Gastrocnemius medialis (tissue), 4 donors: ENCODE results near the gene USP17L19.
"Not testable (repeated sequence)": the region's sequence is repeated elsewhere in the genome, so short reads cannot be mapped to it uniquely, and the experiment has no call there.

Experiments
- POLR2A ChIP-seq, 2 donors: fragments of 450-650 bp; IDR thresholded peaks; one replicate each; pipeline ENCODE4 v1.6.1; 2017; ENCODE audit warnings: antibody characterized with exemption in 2 of 2, mild to moderate bottlenecking in 2 of 2, moderate library complexity in 2 of 2
- TF ChIP-seq, protein P1 (sequence below), 5 experiments: fragments of 450-650 bp in 3 of 5; fragments of 200-600 bp in 2 of 5; sonication (generic) in 2 of 5; IDR thresholded peaks in 4 of 5; conservative IDR thresholded peaks in 1 of 5; 1 replicate in 4 of 5; 2 replicates in 1 of 5; pipeline ENCODE4 v1.5.1; 2016 to 2019; ENCODE audit warnings: antibody characterized with exemption in 5 of 5, mild to moderate bottlenecking in 3 of 5, moderate library complexity in 3 of 5

DNA sequence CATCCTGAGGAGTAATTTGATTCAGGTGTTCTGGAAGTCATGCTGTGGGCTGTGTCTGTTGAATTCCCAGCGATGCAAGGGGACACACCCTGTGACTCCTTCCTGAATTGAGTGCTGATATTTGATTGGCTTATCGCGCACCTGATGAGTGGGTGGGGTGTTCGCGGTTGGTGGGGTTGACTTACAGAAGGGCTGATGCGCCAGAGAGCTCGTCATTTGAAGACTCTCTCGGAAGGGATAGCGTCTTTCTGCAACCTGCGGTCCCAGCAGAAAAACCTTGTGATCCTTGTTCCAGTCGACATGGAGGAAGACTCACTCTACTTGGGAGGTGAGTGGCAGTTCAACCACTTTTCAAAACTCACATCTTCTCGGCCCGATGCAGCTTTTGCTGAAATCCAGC is 33.3 kb upstream of the USP17L19 start, which contains the start of gene USP17L12:
- TF ChIP-seq, protein P1, sequence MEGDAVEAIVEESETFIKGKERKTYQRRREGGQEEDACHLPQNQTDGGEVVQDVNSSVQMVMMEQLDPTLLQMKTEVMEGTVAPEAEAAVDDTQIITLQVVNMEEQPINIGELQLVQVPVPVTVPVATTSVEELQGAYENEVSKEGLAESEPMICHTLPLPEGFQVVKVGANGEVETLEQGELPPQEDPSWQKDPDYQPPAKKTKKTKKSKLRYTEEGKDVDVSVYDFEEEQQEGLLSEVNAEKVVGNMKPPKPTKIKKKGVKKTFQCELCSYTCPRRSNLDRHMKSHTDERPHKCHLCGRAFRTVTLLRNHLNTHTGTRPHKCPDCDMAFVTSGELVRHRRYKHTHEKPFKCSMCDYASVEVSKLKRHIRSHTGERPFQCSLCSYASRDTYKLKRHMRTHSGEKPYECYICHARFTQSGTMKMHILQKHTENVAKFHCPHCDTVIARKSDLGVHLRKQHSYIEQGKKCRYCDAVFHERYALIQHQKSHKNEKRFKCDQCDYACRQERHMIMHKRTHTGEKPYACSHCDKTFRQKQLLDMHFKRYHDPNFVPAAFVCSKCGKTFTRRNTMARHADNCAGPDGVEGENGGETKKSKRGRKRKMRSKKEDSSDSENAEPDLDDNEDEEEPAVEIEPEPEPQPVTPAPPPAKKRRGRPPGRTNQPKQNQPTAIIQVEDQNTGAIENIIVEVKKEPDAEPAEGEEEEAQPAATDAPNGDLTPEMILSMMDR (IDR thresholded peaks at IDR 0.05 in 4 of 5, conservative IDR thresholded peaks at IDR 0.05 in 1 of 5): not testable (repeated sequence)
- not testable (repeated sequence) for TF ChIP-seq POLR2A (IDR thresholded peaks at IDR 0.05)
